Stimulated activated naive CD8-positive, alpha-beta T cell treated with anti-CD3 and anti-CD28 coated beads, Interleukin-15, Interleukin-2, amounts not matched to agents 100 ng/mL and 50 ng/mL, for 24 hours (primary cell): Measurements from ENCODE around the gene COL7A1.

Source experiments
- H3K27ac Mint-ChIP-seq: one replicate; pipeline ENCODE4 v1.8.0; 2021; ENCODE audit warnings: mild to moderate bottlenecking, mixed read lengths
- H3K27me3 Mint-ChIP-seq: one replicate; pipeline ENCODE4 v1.8.0; 2021; ENCODE audit warnings: mixed read lengths
- H3K36me3 Mint-ChIP-seq: one replicate; pipeline ENCODE4 v1.8.0; 2021; ENCODE audit warnings: low read depth, mixed read lengths
- H3K4me1 Mint-ChIP-seq: one replicate; pipeline ENCODE4 v1.8.0; 2021; ENCODE audit warnings: low read depth, mixed read lengths
- H3K4me3 Mint-ChIP-seq: one replicate; pipeline ENCODE4 v1.8.0; 2021; ENCODE audit warnings: mild to moderate bottlenecking, mixed read lengths
- H3K9me3 Mint-ChIP-seq: one replicate; pipeline ENCODE4 v1.8.0; 2021; ENCODE audit warnings: mixed read lengths

Gene COL7A1

GRCh38 chr3:48585411-48585810 is 9.7 kb downstream of the COL7A1 start:
- Mint-ChIP-seq H3K4me3 (no peak overlapping the region), H3K36me3 (no peaks in the 10 kb centered on the region), H3K9me3 (no peaks in the 10 kb centered on the region), H3K27me3 (peaks cover 14% of the 10 kb centered on the region), H3K27ac (no peak overlapping the region), H3K4me1 (no peaks in the 10 kb centered on the region)

GRCh38 chr3:48584836-48585235 is 10.3 kb downstream of the COL7A1 start:
- peaks cover 12% of the 10 kb centered on the region for H3K27me3 Mint-ChIP-seq
- H3K4me3 Mint-ChIP-seq: no peak overlapping the region
- H3K36me3 Mint-ChIP-seq: no peaks in the 10 kb centered on the region
- H3K27ac Mint-ChIP-seq: no peak overlapping the region
- H3K4me1 Mint-ChIP-seq: no peaks in the 10 kb centered on the region
- H3K9me3 Mint-ChIP-seq: no peaks in the 10 kb centered on the region

GRCh38 chr3:48581621-48582481 is 13.3 kb downstream of the COL7A1 start:
- H3K4me3 Mint-ChIP-seq: no peak overlapping the region
- no peaks in the 10 kb centered on the region for H3K27me3 Mint-ChIP-seq
- no peaks in the 10 kb centered on the region for H3K4me1 Mint-ChIP-seq
- no peaks in the 10 kb centered on the region for H3K36me3 Mint-ChIP-seq
- H3K27ac Mint-ChIP-seq: no peak overlapping the region
- H3K9me3 Mint-ChIP-seq: no peaks in the 10 kb centered on the region

- Mint-ChIP-seq H3K4me1 (no peaks in the 10 kb centered on the region), H3K9me3 (no peaks in the 10 kb centered on the region), H3K27ac (no peak overlapping the region), H3K36me3 (no peaks in the 10 kb centered on the region), H3K27me3 (no peaks in the 10 kb centered on the region), H3K4me3 (no peak overlapping the region)
Measured at GRCh38 chr3:48576647-48577046, 18.5 kb downstream of the COL7A1 start.

DNA sequence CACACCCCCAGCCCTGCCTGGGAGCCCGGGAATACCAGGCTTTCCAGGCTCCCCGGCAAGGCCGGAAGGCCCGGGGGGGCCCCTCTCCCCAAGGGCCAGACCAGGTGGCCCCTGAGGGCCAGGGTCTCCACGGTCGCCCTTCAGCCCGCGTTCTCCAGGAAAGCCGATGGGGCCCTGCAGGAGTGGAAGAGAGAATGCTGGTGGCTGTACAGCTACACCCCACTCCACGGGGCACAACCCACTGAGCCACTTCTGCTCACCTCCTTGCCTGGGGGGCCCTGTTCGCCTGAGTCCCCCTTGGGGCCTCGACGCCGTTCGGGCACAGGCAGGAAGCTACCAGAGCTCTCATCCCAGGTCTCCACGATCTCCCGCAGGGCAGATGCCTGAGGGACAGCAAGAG is 19.8 kb downstream of the COL7A1 start:
- H3K27ac Mint-ChIP-seq: no peak overlapping the region
- no peaks in the 10 kb centered on the region for H3K4me1 Mint-ChIP-seq
- H3K9me3 Mint-ChIP-seq: no peaks in the 10 kb centered on the region
- H3K4me3 Mint-ChIP-seq: no peak overlapping the region
- no peaks in the 10 kb centered on the region for H3K36me3 Mint-ChIP-seq
- no peaks in the 10 kb centered on the region for H3K27me3 Mint-ChIP-seq

DNA sequence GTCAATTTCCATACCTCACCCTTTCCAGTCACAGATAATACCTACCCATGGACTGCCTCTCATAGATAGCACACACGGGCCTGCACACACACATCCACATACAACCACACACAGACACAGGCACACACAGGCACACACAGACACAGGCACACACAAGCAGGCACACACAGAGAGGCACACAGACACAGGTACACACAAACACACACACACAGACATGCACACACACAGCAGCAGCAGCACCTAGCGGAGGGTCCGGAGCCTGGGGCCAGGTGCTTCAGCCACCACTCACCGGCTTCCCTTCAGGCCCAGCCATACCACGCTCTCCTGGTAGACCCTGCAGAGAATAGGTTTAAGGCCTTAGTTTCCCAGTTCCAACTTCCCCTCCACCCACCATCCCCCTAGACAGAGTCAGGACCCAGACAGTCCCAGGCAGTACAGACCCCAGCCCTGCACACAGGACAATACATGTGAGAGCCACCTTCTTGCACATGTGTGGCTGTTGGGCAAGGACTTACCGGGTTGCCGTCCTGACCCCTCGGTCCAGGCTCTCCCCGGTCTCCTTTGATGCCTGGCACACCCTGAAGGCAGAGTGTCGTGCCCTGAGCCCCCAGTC is 21.1 kb downstream of the COL7A1 start:
- Mint-ChIP-seq H3K9me3 (no peaks in the 10 kb centered on the region), H3K27me3 (no peaks in the 10 kb centered on the region), H3K4me1 (no peaks in the 10 kb centered on the region), H3K27ac (no peak overlapping the region), H3K4me3 (no peak overlapping the region), H3K36me3 (no peaks in the 10 kb centered on the region)

- Mint-ChIP-seq H3K4me3 (no peak overlapping the region), H3K27me3 (no peaks in the 10 kb centered on the region), H3K4me1 (no peaks in the 10 kb centered on the region), H3K36me3 (no peaks in the 10 kb centered on the region), H3K27ac (no peak overlapping the region), H3K9me3 (no peaks in the 10 kb centered on the region)
Measured at GRCh38 chr3:48572517-48572916, 22.6 kb downstream of the COL7A1 start.

DNA sequence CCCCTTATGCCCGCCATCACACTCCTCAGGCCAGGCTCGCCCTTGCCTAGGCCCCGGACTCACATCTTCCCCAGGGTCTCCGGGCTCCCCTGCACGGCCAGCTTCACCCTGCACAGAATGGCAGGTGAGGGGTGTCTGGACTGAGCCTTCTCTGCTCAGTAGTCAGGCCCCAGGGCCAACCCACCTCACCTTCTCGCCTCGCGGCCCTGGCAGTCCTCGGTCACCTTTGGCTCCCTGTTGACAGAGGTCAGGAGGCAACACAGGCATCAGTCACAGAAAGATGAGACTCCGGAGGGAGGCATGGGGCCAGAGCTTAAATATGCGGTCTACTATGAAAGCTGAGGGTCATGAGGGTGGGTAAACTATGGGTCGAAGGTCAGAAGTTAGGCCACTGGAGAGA is 23.2 kb downstream of the COL7A1 start:
- no peaks in the 10 kb centered on the region for H3K9me3 Mint-ChIP-seq
- H3K4me1 Mint-ChIP-seq: no peaks in the 10 kb centered on the region
- no peak overlapping the region for H3K4me3 Mint-ChIP-seq
- H3K36me3 Mint-ChIP-seq: no peaks in the 10 kb centered on the region
- no peak overlapping the region for H3K27ac Mint-ChIP-seq
- no peaks in the 10 kb centered on the region for H3K27me3 Mint-ChIP-seq

DNA sequence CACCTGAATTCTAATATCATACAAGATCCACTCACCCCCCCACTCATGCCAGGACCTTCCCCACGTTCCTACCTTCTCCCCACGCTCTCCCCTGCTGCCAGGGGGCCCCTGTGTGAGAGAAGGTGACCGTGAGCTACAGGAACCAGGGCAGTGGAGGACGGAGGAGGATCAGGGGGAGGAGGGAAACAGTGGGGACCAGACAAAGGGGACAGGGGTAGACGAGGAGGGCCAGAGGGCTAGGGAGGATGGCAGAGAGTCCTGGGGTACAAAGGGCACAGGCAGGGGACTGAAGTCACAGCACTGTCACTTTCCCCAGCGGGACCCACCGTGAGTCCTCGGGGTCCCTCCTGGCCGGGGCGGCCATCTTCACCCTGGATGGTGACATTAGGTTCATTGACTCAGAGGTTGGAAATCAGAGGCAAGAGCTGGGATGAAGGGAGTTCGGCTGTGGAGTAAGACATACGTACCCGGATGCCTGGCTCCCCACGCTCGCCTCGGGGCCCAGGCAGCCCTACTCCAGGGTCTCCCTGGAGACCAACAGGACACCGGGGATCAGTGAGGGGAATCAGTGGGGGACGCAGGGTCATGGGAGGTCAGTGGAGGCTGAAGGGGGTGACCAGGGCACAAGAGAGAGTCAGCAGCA is 25.2 kb downstream of the COL7A1 start:
- Mint-ChIP-seq H3K27me3 (no peaks in the 10 kb centered on the region), H3K36me3 (no peaks in the 10 kb centered on the region), H3K27ac (no peak overlapping the region), H3K4me3 (no peak overlapping the region), H3K4me1 (peaks cover 9% of the 10 kb centered on the region), H3K9me3 (no peaks in the 10 kb centered on the region)

- H3K36me3 Mint-ChIP-seq: no peaks in the 10 kb centered on the region
- H3K27me3 Mint-ChIP-seq: no peaks in the 10 kb centered on the region
- peaks cover 9% of the 10 kb centered on the region for H3K4me1 Mint-ChIP-seq
- H3K4me3 Mint-ChIP-seq: no peak overlapping the region
- no peaks in the 10 kb centered on the region for H3K9me3 Mint-ChIP-seq
- H3K27ac Mint-ChIP-seq: no peak overlapping the region
Measured at GRCh38 chr3:48569400-48569799, 25.7 kb downstream of the COL7A1 start.

GRCh38 chr3:48568476-48568875 is 26.7 kb downstream of the COL7A1 start:
- Mint-ChIP-seq H3K27me3 (no peaks in the 10 kb centered on the region), H3K27ac (no peak overlapping the region)

DNA sequence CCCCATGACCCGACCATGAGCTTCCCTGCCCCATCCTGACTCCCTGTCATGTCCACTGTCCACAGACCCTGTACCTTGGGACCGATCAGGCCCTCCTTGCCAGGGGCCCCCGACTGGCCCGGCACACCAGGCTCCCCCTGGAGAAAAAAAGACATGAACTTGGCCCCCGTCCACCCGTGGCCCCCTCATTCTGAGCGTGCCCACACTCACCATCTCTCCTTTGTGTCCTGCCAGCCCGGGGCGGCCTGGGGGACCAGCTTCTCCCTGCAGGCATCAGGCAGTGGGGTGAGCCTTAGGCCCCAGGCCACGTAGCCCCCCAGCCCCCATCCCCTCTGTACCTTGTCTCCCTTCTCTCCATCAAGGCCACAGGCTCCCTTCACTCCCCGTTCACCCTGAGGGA is 27.6 kb downstream of the COL7A1 start:
- Mint-ChIP-seq H3K9me3 (no peaks in the 10 kb centered on the region), H3K27ac (no peak overlapping the region), H3K4me3 (no peak overlapping the region), H3K36me3 (no peaks in the 10 kb centered on the region), H3K27me3 (no peaks in the 10 kb centered on the region), H3K4me1 (peaks cover 23% of the 10 kb centered on the region)

More at GRCh38 chr3:48568476-48568875, 26.7 kb downstream of the COL7A1 start:
- no peaks in the 10 kb centered on the region for H3K9me3 Mint-ChIP-seq
- no peaks in the 10 kb centered on the region for H3K36me3 Mint-ChIP-seq
- H3K4me3 Mint-ChIP-seq: no peak overlapping the region
- peaks cover 17% of the 10 kb centered on the region for H3K4me1 Mint-ChIP-seq

DNA sequence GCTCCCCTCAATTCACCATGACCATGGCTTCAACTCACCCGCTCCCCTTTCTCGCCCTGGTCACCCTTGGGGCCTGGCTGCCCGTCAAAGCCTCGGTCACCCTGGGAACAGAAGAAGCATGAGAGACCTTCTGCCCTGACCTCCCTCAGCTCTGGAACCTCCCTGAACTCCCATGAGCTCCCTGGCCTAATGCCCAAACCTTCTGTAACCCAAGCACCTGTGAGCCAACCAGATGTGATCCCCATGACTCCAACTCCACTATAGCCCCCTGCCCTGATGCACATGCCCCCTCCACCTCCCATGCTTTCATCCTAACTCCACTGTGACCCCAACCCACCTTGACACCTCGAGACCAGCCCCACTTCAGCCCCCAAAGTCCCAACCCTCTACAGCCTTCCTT is 28.0 kb downstream of the COL7A1 start:
- H3K36me3 Mint-ChIP-seq: no peaks in the 10 kb centered on the region
- H3K4me3 Mint-ChIP-seq: no peak overlapping the region
- peaks cover 23% of the 10 kb centered on the region for H3K4me1 Mint-ChIP-seq
- no peak overlapping the region for H3K27ac Mint-ChIP-seq
- no peaks in the 10 kb centered on the region for H3K9me3 Mint-ChIP-seq
- no peaks in the 10 kb centered on the region for H3K27me3 Mint-ChIP-seq

DNA sequence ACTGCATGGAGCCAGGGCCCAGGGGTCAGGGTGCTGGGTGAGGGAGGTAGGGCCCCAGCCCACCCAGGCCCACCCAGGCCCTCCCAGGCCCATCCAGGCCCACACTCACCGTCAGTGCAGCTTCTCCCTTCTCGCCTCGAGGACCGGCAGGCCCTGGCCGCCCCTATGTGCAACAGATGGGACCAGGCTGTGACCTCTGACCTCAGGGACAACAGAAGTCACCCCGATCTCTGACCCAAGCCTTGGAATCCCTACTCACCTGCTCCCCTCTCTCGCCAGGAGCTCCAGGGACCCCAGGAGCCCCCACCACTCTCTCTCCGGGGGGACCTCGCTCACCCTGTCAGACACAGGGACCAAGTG is 28.7 kb downstream of the COL7A1 start:
- Mint-ChIP-seq H3K27me3 (no peaks in the 10 kb centered on the region), H3K4me3 (no peak overlapping the region), H3K4me1 (peaks cover 23% of the 10 kb centered on the region), H3K9me3 (no peaks in the 10 kb centered on the region), H3K36me3 (no peaks in the 10 kb centered on the region), H3K27ac (no peak overlapping the region)

DNA sequence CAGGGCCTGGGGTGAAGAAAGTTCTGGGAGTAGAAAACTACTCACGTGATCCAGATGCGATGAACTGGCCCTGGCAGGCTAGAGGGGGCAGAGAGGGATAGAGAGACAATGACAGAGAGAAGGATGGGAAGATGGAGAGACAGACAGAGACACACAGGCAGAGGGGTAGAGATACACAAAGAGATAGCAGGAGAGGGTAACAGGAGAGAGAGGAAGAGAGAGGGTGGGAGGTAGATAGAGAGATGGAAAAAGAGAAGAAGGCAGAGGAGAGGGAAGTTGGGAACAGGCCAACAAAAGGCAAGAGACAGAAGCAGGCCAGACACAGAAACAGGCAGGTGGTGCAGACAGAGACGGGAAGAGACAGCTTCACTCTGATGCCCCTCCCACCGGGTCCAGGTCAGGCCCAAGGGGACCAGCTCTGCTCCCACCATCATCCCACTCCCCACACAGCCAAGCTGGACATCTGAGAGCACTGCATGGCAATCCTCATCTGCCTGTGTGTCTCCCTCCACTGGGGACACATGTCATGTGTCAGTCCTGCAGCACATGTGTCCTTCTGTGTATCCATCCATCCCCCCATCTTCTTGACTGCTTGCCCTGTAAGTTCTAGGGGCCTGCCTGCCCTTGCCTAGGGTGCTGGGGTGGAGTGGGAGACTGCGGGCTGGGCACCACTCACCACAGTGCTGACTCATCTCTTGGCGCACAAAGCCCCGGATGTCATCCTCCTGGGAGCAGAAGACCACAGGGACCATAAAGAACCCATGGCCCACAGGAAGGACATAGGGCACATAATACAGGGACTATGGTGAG is 29.3 kb downstream of the COL7A1 start:
- H3K9me3 Mint-ChIP-seq: no peaks in the 10 kb centered on the region
- no peak overlapping the region for H3K27ac Mint-ChIP-seq
- peaks cover 28% of the 10 kb centered on the region for H3K4me1 Mint-ChIP-seq
- H3K36me3 Mint-ChIP-seq: no peaks in the 10 kb centered on the region
- no peaks in the 10 kb centered on the region for H3K27me3 Mint-ChIP-seq
- H3K4me3 Mint-ChIP-seq: no peak overlapping the region
